AG04449 (cell line): Measurements from ENCODE around the gene ZMIZ1.

ENCODE experiments used
- CTCF ChIA-PET: fragments of 350-600 bp; formaldehyde crosslinking; extraction: SDS; loops from one replicate; lab custom pipeline; 2021; ENCODE audit warnings: antibody characterized with exemption; lab: Yijun Ruan, JAX
- POLR2A ChIA-PET: fragments of 400-600, 350-600 bp; formaldehyde crosslinking; extraction: SDS; loops from one replicate; lab custom pipeline; 2020; ENCODE audit warnings: antibody characterized with exemption, inconsistent platforms; lab: Yijun Ruan, JAX
- DNase-seq: peaks from one replicate; pipeline ENCODE4 v3.0.0-alpha.2; 2010; ENCODE audit warnings: low read depth, low spot score
- H3K4me3 ChIP-seq: 2 replicates; pipeline ENCODE4 v1.5.1; 2011; ENCODE audit warnings: low read depth, mild to moderate bottlenecking, control low read depth, low read length
- TF ChIP-seq, protein P1 (sequence below): IDR thresholded peaks from one replicate; pipeline ENCODE4 v1.5.1; 2011; ENCODE audit warnings: mild to moderate bottlenecking, moderate library complexity, low read length, control low read depth, inconsistent platforms; ENCODE audit not compliant: insufficient read depth; ENCODE audit errors: missing control alignments

ZMIZ1 gene

DNA sequence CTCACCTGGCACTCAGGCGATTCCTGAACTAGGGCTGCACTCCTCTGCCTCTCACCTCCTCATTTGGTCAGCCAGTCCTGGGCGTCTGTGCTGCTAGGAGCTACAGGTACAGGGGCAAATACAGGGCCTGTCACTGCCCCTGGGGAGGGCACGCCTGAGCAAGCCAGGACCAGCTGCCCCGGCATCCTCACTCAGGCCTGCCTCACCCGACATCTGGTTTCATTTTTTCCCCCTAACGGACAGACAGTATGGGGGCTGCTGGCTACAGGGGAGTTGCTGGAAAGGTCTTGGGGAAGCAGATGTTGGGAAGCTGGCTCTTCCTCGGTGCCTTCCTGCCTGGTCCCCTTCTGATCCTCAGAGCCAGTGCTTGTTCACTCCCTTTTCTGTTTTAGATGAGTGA lies 201.2 kb downstream of the ZMIZ1 start:
- ChIA-PET CTCF (no interaction called here), POLR2A (no interaction called here)
- no peak for DNase-seq
- TF ChIP-seq, protein P1, sequence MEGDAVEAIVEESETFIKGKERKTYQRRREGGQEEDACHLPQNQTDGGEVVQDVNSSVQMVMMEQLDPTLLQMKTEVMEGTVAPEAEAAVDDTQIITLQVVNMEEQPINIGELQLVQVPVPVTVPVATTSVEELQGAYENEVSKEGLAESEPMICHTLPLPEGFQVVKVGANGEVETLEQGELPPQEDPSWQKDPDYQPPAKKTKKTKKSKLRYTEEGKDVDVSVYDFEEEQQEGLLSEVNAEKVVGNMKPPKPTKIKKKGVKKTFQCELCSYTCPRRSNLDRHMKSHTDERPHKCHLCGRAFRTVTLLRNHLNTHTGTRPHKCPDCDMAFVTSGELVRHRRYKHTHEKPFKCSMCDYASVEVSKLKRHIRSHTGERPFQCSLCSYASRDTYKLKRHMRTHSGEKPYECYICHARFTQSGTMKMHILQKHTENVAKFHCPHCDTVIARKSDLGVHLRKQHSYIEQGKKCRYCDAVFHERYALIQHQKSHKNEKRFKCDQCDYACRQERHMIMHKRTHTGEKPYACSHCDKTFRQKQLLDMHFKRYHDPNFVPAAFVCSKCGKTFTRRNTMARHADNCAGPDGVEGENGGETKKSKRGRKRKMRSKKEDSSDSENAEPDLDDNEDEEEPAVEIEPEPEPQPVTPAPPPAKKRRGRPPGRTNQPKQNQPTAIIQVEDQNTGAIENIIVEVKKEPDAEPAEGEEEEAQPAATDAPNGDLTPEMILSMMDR = no peak
- H3K4me3 ChIP-seq = no peak overlapping the region

DNA sequence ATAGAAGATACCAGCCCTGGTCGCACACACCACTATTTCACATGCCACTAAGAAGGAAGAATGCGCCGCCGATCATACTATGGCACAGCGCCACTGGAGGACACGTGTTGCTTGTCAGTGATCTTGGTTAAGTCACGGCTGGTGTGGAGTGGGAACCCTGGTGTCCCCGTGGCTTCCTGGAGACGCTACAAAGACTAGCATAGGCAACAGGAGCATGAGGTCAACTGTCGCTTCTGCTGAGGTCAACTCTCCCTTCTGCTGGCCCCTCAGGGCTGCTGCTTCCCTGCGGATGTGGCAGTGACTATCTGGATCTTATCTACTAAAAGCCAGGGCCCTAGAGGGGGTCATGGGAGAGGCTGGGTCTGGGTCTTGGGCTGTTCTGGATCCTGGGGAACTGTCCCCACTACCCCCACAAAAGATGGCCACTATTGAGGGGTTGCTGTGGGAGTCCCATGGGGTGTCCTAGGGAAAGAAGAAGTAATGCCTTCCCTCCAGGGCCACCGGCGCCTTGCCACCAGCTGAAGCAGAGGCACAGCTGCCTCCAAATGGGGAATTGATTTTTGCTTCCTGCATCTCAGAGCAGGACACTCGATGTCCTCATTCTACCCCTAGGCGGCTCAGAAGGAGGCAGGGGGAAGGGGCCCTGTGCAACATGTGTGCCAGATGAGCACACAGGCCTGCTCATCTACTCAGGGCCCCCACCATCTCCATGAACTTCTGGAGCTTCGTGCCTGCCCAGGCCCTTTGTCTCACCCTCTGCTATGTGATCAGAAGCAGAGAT lies 201.9 kb downstream of the ZMIZ1 start:
- ChIA-PET POLR2A (interaction anchor here (0.6 kb wide), 1 partner anchor 63 kb away, joined by 3 read pairs; no protein-coding TSS in a partner anchor), CTCF (interaction anchor here (1.1 kb wide), 1 partner anchor 13 kb away, joined by 3 read pairs; no protein-coding TSS in a partner anchor)
- TF ChIP-seq, protein P1 = no peak
- no peak overlapping the region for H3K4me3 ChIP-seq
- no peak for DNase-seq

DNA sequence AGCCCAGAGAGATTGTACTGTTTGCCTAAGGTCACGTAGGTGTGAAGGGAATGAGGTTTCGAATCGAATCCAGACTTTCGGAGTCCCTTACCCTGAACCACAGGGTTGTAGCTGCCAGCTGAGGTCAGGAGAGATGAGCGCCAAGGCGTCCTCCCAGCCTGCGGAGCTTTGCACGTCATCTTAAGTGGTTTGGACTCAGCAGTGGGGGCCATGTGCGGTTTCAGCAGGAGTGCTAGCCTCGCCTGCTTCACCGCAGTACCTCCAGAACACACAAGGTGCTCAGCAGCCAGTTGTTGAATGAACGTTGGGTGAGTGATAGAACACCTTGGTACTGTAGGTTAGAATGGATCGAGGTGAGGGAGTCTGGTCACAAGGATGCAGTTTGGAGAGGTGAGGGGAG lies 203.6 kb downstream of the ZMIZ1 start:
- ChIA-PET POLR2A (no interaction called here), CTCF (interaction anchor here (1.8 to 2.3 kb wide), 2 partner anchors 15 to 20 kb away, joined by 6 to 9 read pairs; no protein-coding TSS in a partner anchor)
- no peak for DNase-seq
- H3K4me3 ChIP-seq = no peak overlapping the region
- TF ChIP-seq, protein P1 = no peak

DNA sequence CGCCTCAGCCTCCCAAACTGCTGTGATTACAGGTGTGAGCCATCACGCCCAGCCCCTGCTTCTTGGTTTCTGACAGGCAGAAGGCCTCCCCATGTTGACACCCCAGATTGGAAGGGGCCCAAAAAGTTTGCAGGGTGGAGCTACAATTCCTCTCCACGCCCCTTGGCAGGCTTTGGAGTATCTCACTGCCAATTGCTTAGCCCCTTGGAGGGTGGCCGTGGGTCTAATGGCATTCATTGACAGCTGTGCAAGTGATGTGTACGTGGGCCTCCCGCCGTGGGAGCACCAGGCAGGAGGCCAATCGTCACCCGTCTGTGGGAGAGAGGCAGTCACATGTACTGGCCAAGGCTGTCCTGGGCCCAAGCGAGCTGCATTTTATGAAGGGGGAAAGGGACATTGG lies 204.8 kb downstream of the ZMIZ1 start:
- no peak overlapping the region for H3K4me3 ChIP-seq
- POLR2A ChIA-PET = no interaction called here
- DNase-seq = no peak
- CTCF ChIA-PET = interaction anchor here (1.8 to 2.3 kb wide), 2 partner anchors 14 to 19 kb away, joined by 6 to 9 read pairs; no protein-coding TSS in a partner anchor
- TF ChIP-seq, protein P1 = no peak

DNA sequence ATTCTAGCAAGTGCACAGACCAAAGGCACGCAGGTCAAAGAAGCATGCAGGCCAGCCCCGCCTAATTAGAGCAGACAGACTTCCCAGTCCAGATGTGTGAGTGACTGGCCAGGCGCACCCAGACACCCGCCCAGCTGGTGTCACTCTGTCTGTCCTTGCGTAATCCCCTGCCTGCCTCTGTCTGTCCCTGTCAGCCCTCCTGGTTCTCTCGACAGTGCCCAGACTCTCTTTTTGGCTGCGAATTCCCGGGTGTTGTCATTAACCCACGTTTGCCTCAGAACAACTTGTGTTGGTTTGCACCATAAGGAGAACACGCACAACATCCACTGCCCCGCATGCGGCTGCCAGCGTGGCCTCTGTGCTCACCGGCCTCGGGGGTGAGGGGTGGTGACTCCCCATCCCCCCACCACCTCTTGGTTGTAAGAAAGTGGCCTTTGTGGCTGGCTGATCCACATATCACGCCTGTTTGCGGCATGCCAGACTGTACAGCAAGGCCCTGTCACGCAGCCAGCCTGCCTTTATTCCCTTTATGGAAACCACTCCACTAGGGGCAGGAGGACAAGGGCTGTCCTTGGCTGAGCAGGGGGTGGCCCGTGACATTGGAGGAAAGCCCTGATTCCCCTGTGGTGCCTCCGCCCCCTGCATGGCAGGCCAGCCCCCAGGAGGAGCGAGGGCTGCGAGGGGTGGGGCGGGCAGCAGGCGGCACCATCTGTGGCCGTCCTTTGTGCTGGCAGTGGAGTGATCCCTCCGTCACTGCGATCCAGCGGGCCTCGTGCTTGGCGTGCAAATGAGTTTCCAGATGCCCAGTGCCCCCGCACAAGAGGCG lies 205.7 kb downstream of the ZMIZ1 start:
- H3K4me3 ChIP-seq = no peak overlapping the region
- CTCF ChIA-PET = interaction anchor here (1.0 to 2.3 kb wide), 2 partner anchors 10 to 13 kb away, joined by 3 to 9 read pairs; no protein-coding TSS in a partner anchor
- no peak for DNase-seq
- POLR2A ChIA-PET = no interaction called here
- TF ChIP-seq, protein P1 = no peak

DNA sequence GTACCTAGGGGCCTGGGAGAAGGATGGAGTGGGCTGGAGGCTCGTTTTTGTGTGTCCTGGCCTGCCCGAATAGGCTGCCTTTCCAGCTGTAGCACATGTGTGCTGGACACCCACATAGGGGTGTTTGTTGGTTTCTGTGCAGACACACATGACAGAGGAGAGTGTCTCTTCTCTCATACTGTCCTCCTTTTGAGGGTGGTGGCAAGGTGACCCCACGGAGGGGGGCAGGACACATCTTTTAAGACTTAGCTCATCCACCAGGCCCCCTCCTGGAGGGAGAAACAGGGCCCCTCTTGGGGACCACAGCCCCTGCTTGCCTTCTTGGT lies 206.3 kb downstream of the ZMIZ1 start:
- ChIA-PET POLR2A (no interaction called here), CTCF (interaction anchor here (1.0 to 1.1 kb wide), 2 partner anchors 9 to 18 kb away, joined by 3 read pairs; no protein-coding TSS in a partner anchor)
- H3K4me3 ChIP-seq = no peak overlapping the region
- DNase-seq = no peak
- TF ChIP-seq, protein P1 = no peak
